GM19467 (cell line): ENCODE results near the gene SKI.
"Not testable (repeated sequence)": the region's sequence is repeated elsewhere in the genome, so short reads cannot be mapped to it uniquely, and the experiment has no call there.

Source experiments
- ATAC-seq: cut with Tn5 transposase; IDR thresholded peaks from one replicate; pipeline ENCODE4 v1.9.1; 2021; ENCODE audit warnings: mild to moderate bottlenecking, moderate library complexity; ENCODE audit not compliant: unreplicated experiment

SKI gene

DNA sequence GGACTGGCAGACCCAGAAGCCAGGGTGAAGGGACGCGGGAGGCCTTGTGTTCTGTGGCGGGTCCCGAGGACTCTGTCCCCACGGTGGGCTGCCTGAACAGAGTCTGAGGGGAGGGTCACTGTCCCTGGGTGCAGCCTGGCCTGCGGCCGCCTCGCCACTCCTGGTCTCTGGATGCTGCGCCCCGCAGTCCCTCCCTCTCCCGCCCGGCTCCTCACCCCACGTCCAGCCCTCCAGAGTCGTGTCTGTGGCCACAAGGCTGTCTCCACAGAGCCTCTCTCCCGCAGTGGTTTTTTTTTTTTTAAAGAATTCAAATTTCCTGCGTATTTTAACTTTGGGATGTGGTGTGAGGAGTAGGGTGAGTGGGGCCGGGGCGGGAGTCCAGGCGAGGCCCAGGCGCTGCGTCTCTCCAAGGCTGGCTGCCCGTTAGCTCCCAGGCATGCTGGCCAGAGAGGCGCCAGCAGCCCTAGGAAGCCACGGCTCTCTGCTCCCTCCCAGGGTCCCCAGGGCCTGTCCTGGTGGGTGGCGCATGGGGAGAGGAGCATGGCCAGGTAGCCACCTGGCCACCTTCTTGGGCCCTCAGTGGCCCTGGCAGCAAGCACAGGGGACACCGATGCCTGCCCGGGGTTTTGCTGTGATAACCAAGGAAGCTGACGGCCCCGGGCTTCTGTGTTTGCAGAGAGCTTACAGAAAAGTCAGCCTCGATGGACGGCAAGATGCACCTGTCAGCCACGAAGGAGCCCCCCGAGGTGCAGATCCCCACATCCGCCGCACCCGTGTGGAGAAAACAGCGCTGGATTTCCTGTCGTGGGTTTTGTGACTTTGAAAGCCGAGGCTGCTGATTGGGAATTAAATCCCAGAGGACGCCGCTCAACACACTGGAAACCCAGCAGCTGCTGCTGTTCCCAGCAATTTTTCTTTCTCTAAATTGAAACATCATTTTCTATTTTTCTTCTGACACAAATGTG, 90.5 kb downstream of the SKI start:
- no peak for ATAC-seq

DNA sequence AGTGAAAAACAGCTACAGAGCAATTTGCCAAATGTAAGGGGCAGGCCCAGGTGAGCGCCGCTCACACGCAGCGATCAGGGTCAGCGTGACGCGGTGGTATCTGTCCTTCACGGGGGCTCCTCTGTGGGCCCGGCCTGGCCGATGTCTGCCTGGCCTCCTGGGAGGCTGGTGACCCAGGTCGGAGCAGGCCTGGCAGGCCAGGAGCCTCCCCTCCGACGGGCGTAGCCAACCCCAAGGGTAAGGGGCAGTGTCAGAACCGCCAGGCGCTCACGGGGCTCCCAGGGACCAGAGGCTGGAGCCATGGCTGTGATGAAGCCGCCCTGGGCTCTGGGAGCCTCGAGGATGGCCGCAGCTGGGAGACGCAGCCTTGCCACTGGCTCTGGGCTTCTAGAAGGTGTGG, 91.2 kb downstream of the SKI start:
- no peak for ATAC-seq

DNA sequence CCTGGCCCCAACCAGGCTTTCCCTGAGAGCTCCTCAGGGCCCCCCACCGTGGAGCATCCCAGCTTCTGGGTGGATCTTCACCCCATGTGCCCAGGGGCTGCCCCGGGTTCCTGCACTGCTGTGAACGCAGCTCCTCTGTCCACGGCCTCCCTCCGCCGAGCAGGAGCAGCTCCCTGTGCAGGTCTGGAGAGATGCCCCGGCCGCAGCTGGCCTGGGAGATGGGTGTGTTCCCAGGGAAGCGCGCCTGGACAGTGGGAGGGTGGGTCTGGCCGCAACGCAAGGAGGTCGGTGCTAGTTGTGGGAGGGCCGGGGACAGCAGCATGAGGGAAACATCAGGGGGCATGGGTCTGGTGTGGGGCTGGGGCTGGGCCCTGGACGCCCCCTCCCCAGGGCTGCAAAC, 91.9 kb downstream of the SKI start:
- no peak for ATAC-seq

DNA sequence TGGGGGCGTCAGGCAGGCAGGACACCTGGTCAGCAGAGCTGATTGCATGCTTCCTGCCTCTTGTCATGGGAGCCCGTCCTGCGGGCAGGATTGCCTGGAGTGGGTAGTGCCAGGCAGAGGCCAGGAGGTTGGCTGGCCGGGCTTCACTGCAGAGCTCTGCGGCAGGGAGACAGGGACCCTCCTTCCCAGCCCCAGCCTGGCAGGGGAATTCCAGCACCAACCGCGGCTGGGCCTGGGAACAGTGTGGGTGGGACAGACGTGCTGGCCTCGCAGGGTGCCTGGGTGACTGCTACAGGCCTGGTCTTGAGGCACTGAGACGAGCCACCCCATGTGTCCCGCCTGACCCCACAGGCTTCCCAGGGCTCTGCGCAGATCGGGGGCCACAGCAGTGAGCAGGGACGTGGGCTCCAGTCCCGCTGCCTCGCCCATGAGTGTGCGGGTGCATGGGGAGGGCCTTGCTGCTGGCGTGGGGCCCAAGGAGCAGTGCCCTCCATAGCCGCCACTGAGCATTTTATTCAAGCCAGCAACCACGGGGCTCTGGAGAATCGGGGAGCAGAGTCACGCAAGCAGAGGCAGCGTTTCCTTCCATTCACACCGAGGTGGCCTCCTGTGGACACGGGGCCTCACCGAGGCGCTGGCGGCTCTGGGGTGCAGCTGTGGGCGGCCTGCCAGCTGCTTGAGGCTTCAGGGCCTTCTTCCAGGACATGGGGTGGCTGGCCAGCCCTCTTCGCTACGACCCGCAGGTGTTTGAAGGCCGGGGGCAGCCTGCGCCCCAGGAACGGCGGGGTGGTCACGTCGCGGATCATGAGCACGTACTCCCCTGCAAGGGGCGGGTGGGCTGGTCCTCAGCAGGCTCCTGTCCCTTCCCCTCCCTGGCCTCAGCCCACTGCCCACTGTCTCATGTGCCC, 92.9 kb downstream of the SKI start:
- no peak for ATAC-seq

DNA sequence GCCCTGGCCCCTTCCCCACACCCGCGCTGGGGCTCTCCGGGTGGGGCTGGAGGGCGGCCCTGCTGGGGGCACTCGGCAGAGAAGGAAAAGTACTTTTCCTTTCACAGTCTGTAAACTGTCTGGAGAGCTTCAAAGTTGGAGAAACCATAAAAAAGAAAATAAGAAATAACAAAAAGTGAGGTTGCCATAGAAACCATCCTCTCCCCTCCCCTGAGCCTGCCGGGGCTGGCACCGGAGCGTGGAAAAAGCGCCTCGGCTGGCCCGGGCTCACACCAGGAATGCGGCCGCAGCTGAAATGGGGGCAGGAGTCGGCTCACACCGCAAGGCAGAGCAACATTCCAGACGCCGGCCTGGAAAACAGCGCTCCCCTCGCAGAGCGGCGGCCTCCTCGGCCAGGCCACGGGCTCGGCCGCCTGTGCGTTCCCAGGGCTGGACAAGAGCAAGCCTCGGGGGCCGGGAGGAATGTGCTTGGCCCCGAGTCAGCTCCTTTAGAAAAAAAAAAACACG, 94.0 kb downstream of the SKI start:
- no peak for ATAC-seq

DNA sequence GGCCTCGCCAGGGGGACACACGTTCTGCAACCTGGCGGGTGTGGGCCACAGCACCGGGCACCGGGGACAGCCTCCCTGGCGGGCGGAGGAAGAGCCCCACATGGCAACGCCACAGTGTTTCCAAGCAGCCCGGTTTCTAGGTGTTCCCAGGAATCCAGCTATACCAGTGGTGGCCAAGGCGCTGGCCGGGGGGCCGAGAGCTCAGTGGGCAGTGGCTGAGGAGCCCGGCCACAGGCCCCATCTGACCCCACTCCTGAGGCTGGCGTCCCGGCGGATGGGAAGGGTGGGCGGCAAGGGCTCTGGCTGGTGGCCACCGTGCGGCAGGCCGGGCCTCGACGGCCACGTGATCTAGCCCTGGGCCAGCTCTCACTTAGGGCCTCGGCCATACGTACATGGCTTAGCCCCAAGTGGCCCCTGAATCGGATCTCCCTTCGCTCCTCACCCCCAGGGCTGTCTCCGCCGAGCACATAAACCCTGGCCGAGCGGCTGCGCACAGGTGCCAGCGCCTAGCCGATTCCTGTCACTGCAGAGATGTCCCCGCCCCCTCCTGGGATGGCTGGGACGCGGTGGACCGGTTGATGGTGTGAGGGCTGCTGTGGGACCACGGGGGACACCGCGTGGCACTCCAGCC, 94.6 kb downstream of the SKI start:
- ATAC-seq = no peak

DNA sequence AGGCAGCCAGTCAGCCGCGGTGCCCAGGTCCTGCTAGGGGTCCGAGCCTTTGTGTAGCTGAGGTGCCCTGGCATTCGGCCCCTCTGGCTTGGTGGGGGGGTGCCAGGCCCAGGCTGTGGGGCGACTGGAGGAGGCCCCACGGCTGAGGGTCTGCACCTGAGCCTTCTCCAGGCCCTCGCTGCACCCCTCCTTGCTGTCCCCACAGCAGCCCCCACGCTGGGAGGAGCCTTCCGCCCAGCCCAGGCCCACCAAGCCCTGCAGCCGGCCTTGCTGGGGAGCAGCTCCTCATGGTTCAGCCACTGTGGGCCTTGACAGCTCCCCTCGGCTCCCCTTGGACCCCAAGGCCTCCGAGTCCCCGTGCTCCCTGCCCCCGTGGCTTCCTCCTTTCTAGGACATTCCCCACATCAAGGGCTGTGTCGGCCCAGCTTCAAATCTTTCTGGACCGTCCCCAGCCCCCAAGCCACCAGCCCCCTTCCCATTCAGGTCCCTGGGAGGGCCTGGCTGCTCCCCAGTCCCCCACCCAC, 95.4 kb downstream of the SKI start:
- no peak for ATAC-seq

DNA sequence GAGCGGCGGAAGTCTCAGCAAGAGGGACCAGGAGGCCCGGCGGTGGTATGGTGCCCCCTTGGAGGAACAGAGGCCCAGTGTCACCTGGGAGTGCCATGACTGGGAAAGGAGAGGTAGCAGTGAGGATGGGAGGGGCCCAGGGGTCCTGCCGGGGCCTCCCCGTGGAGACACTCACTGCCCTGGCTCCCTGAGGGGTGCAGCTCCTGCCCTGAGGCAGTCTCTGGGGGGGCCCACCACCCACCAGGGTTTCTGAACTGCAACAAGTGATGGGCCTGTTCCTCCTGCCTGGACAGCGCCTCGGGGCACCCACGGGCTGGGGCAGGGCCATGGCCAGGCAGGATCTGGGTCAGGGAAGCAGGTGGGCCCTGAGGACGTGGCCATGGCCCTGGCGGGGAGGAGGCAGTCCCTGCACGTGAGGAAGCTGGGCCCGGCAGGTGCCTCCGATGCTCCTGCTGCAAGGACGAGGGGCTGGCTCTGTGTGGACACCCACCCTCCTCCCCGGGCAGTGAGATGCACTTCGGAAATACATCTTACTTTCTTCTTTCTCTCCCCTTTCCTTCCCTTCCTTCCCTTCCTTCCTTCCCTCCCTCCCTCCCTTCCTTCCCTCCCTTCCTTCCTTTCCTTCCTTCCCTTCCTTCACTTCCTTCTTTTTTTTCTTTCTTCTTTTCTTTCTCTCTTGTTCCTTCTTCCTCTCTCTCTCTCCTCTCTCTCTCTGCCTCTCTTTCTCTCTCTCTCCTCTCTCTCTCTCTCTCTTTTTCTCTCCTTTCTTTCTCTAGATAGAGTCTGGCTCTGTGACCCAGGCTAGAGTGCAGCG, 96.6 kb downstream of the SKI start:
- no peak for ATAC-seq

DNA sequence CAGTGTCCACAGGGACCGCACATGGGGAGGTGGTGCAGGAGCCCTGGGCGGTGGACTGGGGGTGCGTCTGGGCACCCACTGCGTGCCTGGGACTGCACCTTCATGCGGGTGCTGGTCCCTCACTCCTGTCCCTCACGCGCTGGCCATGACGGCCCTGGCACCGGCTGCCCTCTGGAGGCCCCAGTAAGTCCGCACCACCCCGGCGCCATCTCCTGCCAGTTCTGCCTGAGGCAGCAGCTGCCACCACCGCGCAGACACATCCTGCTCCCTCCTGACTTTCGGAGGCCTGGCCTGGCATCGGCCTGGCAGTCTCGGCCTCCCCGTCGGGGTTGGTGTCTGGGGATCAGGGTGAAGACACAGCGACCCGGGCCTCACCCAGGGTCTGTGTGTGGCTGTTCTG, 98.4 kb downstream of the SKI start:
- no peak for ATAC-seq

DNA sequence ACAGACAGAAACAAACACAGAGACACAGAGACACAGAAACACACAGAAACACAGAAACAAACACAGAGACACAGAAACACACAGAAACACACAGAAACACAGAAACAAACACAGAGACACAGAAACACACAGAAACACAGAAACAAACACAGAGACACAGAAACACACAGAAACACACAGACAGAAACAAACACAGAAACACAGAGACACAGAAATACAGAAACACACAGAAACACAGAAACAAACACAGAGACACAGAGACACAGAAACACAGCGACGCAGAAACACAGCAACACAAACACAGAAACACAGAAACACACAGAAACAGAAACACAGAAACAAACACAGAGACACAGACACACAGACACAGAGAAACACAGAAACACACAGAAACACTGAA, 99.0 kb downstream of the SKI start:
- not testable (repeated sequence) for ATAC-seq

DNA sequence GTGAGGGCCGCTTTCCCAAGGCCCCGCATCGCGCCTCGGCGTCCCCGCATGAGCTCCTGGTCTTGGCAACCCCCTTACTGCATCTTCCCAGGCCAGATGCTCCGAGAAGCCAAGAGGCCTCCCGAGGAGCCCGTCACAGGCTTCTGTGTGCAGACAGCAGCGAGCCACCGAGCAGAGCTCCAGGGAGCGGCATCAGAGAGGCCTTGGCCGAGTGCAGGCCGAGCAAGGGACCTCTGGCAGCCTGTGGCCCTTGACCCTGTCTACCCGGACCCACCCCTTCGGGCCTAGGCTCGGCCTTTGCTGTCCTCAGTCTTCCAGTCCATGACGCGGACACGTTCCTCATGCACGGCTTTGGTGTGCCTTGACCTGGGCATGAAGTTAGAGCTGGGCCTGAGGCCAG, 99.7 kb downstream of the SKI start:
- no peak for ATAC-seq

DNA sequence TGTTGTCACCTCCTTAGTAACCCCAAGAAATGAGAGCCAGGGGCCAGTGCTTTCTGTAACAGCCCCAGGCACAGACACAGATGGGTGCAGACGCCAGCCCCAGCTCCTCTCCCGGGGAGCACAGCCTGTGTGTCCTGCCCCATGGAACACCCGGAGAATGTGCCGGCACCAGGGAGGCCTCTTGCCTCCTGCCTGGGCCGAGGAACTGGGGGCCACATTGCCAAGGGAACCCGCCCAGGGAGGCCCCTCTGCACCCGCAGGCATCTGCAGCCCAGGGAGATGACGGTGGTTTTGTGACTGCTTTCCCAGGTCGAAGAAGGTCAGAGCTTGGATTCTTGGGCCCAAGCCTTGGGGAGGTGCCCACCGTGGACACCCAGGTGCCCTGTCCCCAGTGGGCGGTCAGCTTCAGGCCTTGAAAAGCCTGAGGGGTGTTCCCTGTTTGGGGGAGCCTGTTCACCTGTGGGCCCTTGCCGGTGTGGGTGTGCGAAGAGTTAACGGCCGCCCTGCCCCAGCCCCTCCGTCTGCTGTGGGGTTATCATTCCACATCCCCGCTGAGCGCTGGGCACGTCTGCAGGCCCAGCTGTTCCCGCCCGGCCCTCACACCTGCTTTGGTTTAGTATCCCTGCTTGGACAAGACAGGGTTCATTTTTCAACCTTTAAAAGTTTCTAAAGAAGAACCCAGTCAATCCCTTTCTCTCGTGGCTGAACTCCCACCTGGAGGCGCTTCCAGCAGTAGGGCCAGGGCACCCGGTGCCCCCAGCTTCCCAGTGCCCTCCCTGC, 100.7 kb downstream of the SKI start:
- no peak for ATAC-seq

DNA sequence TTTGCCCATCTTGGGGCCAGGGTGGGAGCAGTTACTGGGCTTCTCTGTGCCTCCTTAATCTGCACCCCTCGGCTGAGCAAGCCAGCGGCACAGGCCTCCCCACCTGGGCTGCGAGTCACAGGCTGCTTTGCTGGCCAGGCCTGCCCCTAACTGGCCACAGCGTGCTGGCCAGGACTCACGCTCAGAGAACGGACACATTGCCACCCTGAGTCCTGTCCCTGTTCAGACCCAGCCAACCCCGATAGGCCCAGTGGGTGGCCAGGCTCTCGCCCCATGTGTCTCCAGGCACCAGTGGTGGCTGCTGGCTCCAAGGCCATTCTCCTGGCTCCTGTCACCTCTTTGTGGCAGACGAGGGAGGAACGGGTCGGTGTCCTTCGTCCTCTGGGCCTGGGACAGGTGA, 101.9 kb downstream of the SKI start:
- no peak for ATAC-seq

DNA sequence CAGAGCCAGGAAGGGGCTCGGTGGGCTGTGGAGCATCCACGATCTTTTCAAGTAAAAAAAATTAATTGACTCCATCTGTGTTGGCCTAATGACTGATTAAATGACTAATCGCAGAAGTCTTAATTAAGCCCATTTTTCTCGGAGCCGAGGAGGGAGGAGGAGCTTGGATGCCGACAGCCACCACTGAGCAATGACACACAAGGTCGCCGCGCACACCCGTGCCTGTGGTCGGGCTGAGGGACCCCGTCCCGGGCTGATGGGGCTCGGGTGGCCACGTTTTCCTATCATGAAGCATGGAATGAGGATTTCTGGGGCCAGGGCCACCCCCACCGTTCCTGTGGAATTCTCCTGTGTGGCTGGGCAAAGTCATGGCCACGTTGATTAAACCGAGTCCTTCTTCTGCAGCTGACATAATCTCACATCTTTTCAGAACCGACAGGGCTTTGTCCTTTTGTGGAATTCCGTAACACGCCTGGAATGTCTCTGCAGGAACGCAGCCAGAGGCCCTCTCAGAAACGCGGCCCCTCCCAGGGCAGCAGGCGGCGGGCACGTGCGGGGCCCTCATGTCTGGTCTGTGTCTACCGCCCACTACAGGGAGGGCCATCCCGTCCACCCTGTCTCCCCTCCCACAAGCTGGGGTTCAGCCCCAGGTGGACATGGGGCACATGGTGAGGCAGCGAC, 102.5 kb downstream of the SKI start:
- ATAC-seq = no peak

DNA sequence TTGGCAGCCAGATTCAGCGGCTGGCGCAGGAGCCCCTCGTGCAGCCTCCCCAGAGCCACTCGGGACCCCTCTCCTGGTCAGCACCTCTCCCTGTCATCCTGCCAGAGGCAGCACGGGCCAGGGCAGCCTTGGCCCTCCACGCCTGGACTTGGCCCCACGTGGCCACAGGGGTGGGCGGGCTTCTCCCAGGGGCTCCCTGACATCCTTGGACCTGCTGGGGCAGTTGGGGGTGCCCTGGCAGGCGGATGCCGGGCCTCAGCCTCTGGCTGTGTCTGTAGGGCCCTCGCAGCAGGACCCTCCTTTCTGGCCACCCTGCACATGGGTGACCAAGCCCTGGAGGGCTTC, 103.1 kb downstream of the SKI start:
- no peak for ATAC-seq

DNA sequence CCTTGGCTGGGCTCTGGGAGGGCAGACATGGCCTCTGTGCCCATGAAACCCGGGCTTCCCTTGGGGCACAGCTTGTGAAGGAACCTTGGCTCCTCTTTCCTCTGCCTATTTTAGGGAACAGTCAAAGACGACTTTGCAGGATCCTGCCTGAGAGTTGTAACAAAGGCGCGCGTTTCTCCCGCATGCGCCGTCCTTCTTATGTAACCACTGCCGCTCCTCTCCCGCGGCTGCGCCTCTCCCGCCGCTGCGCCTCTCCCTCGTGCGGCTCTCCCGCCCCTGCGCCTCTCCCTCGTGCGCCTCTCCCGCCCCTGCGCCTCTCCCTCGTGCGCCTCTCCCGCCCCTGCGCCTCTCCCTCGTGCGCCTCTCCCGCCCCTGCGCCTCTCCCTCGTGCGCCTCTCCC, 103.5 kb downstream of the SKI start:
- ATAC-seq = not testable (repeated sequence)

DNA sequence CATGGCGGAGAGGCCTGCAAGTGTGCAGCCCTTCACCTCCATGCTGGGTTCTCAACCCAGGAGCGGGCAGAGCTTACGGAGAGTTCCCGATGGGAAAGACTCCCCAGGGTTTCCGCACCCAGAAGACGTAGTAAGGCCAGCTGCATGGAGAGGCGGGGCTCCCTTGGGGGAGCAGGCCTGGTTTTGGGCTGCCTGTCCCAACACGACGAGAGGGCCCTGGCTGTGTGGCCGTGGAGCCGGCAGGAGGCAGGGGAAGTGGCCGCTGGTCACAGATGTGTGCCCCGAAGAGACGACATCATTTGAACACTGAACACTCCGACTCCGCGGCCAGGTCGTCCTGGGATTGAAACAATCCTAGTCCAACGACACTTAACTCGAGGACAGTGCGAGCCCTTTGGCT, 106.2 kb downstream of the SKI start:
- ATAC-seq = no peak

DNA sequence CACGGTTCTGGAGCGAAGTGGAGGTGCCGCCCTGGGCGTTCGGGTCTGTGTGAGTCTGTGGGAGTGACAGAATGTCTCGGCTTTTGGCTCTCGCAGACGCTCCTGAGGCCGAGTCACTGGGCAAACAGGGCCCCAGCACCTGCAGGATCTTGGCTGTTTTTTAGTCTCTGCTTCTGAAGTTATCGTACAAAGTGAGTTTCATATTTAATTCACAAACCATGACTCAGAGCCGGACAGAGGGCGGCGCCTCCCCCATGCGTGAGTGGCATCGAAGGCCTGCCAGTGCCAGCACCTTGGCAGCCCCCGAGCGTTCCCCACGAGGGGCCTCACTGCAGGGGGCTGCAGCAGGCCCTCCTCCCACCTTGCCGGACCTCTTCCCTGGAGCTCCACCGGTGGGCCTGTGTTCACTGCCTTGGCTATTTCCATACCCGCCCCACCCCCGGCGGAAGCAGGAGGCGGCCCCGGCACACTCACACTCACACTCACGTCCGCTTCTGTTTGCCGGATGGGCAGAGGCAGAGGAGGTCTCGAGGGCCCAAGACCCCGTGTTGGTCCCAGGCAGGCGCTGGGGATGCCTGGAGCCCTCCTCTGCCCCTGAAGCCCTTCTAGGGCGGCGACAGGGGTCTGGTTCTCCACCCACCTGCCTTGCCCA, 106.9 kb downstream of the SKI start:
- ATAC-seq = no peak
